GM12878 (cell line): ENCODE measurements around the gene GLB1L2. TPM values are rescaled to one million over a fixed set of nuclear protein-coding genes. Genes with fewer than 3 reads are reported as not detected.

Experiments
- ATAC-seq: fragments of 200-7000 bp; cut with Tn5 transposase; 3 replicates; pipeline ENCODE4 v1.9.1; 2020; ENCODE audit warnings: mild to moderate bottlenecking, moderate library complexity
- BruUV-seq: library from RNA; stranded (reverse); fragments of 400-500 nt; replicated peaks from 2 replicates; lab custom pipeline; 2021; lab: Mats Ljungman, UMichigan
- CTCF ChIA-PET: fragments of 300-600 bp; sonication (Branson Sonifier 250); formaldehyde crosslinking; extraction: SDS; loops from one replicate; lab custom pipeline; 2021; ENCODE audit warnings: inconsistent platforms; lab: Yijun Ruan, JAX
- POLR2A ChIA-PET: fragments of 350-600 bp; formaldehyde crosslinking; extraction: SDS; loops from one replicate; lab custom pipeline; 2021; ENCODE audit warnings: inconsistent platforms; lab: Charles Lee
- RAD21 ChIA-PET: fragments of 300-600 bp; sonication (Branson Sonifier 250); formaldehyde crosslinking; loops from one replicate; lab custom pipeline; 2023; ENCODE audit warnings: antibody characterized with exemption; ENCODE audit not compliant: unreplicated experiment; lab: Charles Lee
- SMC1A ChIA-PET: fragments of 300-600 bp; sonication (Branson Sonifier 250); formaldehyde crosslinking; loops from one replicate; lab custom pipeline; 2023; ENCODE audit not compliant: unreplicated experiment, uncharacterized antibody; lab: Charles Lee
- DNase-seq: peaks from one replicate; pipeline ENCODE4 v3.0.0-alpha.2; 2011; ENCODE audit warnings: low read depth, low spot score
- FAIRE-seq: peaks from 3 replicates; lab custom pipeline; 2011; peaks lifted over from hg19 to GRCh38; lab: Jason Lieb, UNC
- H2AFZ ChIP-seq: 2 replicates; pipeline ENCODE4 v1.6.0; 2011; ENCODE audit warnings: low read depth, low read length, control low read depth; ENCODE audit not compliant: control insufficient read depth
- H3K27ac ChIP-seq: 2 replicates; pipeline ENCODE4 v1.5.1; 2011; ENCODE audit warnings: control low read depth; ENCODE audit not compliant: control insufficient read depth, insufficient read depth
- H3K27me3 ChIP-seq, 2 experiments: replicated peaks in 1 of 2; 2 replicates each; pipeline versions ENCODE4 v1.6.0 to v1.6.1; 2011; ENCODE audit warnings: low read length in 1 of 2; ENCODE audit not compliant: control insufficient read depth in 2 of 2, insufficient read depth in 2 of 2
- H3K36me3 ChIP-seq, 2 experiments: 2 replicates each; pipeline ENCODE4 v1.5.1; 2011; ENCODE audit warnings: low read length in 1 of 2; ENCODE audit not compliant: control insufficient read depth in 2 of 2, insufficient read depth in 2 of 2
- H3K4me1 ChIP-seq: 2 replicates; pipeline ENCODE4 v1.6.1; 2011; ENCODE audit warnings: mild to moderate bottlenecking, low read length, moderate library complexity, mixed read lengths; ENCODE audit not compliant: control insufficient read depth, insufficient read depth
- H3K4me2 ChIP-seq: 2 replicates; pipeline ENCODE4 v1.6.0; 2011; ENCODE audit warnings: control low read depth; ENCODE audit not compliant: control insufficient read depth, insufficient read depth
- H3K4me3 ChIP-seq: fragments of 200-600 bp; sonication (generic); 2 replicates; pipeline ENCODE4 v1.5.1; 2016
- H3K79me2 ChIP-seq: 2 replicates; pipeline ENCODE4 v1.6.0; 2011; ENCODE audit warnings: low read length; ENCODE audit not compliant: control insufficient read depth, insufficient read depth
- H3K9ac ChIP-seq: 2 replicates; pipeline ENCODE4 v1.8.0; 2011; ENCODE audit warnings: low read length, control low read depth, mixed read lengths; ENCODE audit not compliant: control insufficient read depth, insufficient read depth
- H3K9me3 ChIP-seq: replicated peaks from 3 replicates; pipeline ENCODE4 v1.5.1; 2011; ENCODE audit warnings: mild to moderate bottlenecking, low read length; ENCODE audit not compliant: control insufficient read depth, insufficient read depth
- H4K20me1 ChIP-seq: 2 replicates; pipeline ENCODE4 v1.6.0; 2011; ENCODE audit not compliant: control insufficient read depth, insufficient read depth
- CEBPB ChIP-seq, 2 experiments: fragments of 150-350 bp in 1 of 2; IDR thresholded peaks; 2 replicates each; pipeline ENCODE4 v1.6.1; 2012 to 2014; ENCODE audit warnings: low read depth in 2 of 2, low read length in 2 of 2, borderline replicate concordance in 1 of 2, inconsistent platforms in 1 of 2
- FOXK2 ChIP-seq: fragments of 450-650 bp; IDR thresholded peaks from 2 replicates; pipeline ENCODE4 v1.6.1; 2017; ENCODE audit warnings: mild to moderate bottlenecking, moderate library complexity
- RFX5 ChIP-seq: IDR thresholded peaks from 2 replicates; pipeline ENCODE4 v1.6.1; 2011; ENCODE audit warnings: low read depth, low read length, improper control_type of control experiment
- SRF ChIP-seq, 2 experiments: IDR thresholded peaks; 2 replicates each; pipeline ENCODE4 v1.6.1; 2011; ENCODE audit warnings: low read depth in 2 of 2, low read length in 2 of 2, mild to moderate bottlenecking in 1 of 2, moderate library complexity in 1 of 2
- ZBTB40 ChIP-seq: fragments of 450-650 bp; IDR thresholded peaks from 2 replicates; pipeline ENCODE4 v1.6.1; 2016; ENCODE audit warnings: mild to moderate bottlenecking, moderate library complexity, borderline replicate concordance
- WGBS: methylation state at CpG from one replicate; pipeline ENCODE4 v1.1.6; 2016; ENCODE audit warnings: low lambda C conversion rate; ENCODE audit not compliant: insufficient replicate concordance, insufficient coverage; ENCODE audit errors: missing lambda C conversion rate; 5-methylcytosine and 5-hydroxymethylcytosine counted together
- in situ Hi-C: fragments of 300-500 bp; cut with MboI; formaldehyde crosslinking; loops from 9 replicates; pipeline ENCODE4 v1.14.3; 2018; ENCODE audit warnings: mixed read lengths
- intact Hi-C: fragments of 100-400 bp; cut with micrococcal nuclease; formaldehyde crosslinking; loops from one replicate; pipeline ENCODE4 v1.14.2; 2022; ENCODE audit not compliant: unreplicated experiment
- polyA plus RNA-seq, 11 experiments: library from polyadenylated mRNA; depleted of rRNA in 4 of 11; unstranded in 6 of 11; stranded (reverse) in 5 of 11; fragments of >200 nt; fragmentation: Nextera tagmentation in 4 of 11; fragmentation: Illumina TruSeq in 1 of 11; extraction: Ambion mirVana in 4 of 11; extraction: Trizol in 1 of 11; gene quantifications; 1 replicate in 1 of 11; 2 replicates in 10 of 11; pipeline versions ENCODE4 v1.2.1 to v1.2.3, GENCODE V29; 2011 to 2016; ENCODE audit warnings: inconsistent platforms in 2 of 11, missing spikeins in 2 of 11, low read depth in 1 of 11
- total RNA-seq, 4 experiments: library from RNA; depleted of rRNA in 3 of 4; stranded (reverse); fragments of >200 nt in 3 of 4; fragmentation: Illumina TruSeq in 1 of 4; extraction: Trizol in 1 of 4; gene quantifications; 2 replicates each; pipeline versions ENCODE4 v1.2.1 to v1.2.3, GENCODE V29; 2013 to 2021

Gene GLB1L2
- total and polyA plus RNA-seq, 10 of the 15 experiments (the other 5 are each of a cell fraction or from before 2014, with no cell fraction given): 0.04 to 0.85 (median 0.49) TPM

GRCh38 chr11:134288486-134288885 is 43.3 kb upstream of the GLB1L2 start:
- no peak for FAIRE-seq
- SMC1A ChIA-PET: no interaction called here
- no TSS peak for BruUV-seq
- Histone ChIP-seq H3K4me3 (no peak overlapping the region), H2AFZ (no peak overlapping the region), H3K9me3 (no peaks in the 10 kb centered on the region), H3K4me1 (no peaks in the 10 kb centered on the region), H4K20me1 (no peaks in the 10 kb centered on the region), H3K4me2 (no peak overlapping the region), H3K79me2 (no peaks in the 10 kb centered on the region), H3K27me3 (peaks cover 0 to under 1% of the 10 kb centered on the region in 2 experiments; a peak in 1 of 4 replicates), H3K9ac (no peak overlapping the region), H3K36me3 (no peaks in the 10 kb centered on the region), H3K27ac (no peak overlapping the region)
- CTCF ChIA-PET: no interaction called here
- TF ChIP-seq FOXK2: no peak
- TF ChIP-seq ZBTB40: no peak
- TF ChIP-seq CEBPB (IDR thresholded peaks at IDR 0.05; ENCODE audit: borderline replicate concordance in 1 of 2, low read depth in 2 of 2, low read length in 2 of 2): no peak
- no peak for TF ChIP-seq RFX5
- no peak for TF ChIP-seq SRF (IDR thresholded peaks at IDR 0.05; ENCODE audit: low read depth in 2 of 2, low read length in 2 of 2)
- DNase-seq: no peak
- WGBS: 70% methylated on average over 13 of the region's 13 CpGs
- intact Hi-C loops (no loop called here), in situ Hi-C loops (no loop called here)
- POLR2A ChIA-PET: no interaction called here
- RAD21 ChIA-PET: no interaction called here
- ATAC-seq: no peak
